AG04450 (cell line): ENCODE measurements around the gene KRT15. TPM values are rescaled to one million over a fixed set of nuclear protein-coding genes. Genes with fewer than 3 reads are reported as not detected.

Experiments
- CTCF ChIA-PET: fragments of 300-600, 350-600 bp; formaldehyde crosslinking; extraction: SDS; loops from one replicate; lab custom pipeline; 2022; ENCODE audit warnings: antibody characterized with exemption, inconsistent platforms; lab: Charles Lee
- POLR2A ChIA-PET: fragments of 350-600 bp; formaldehyde crosslinking; extraction: SDS; loops from one replicate; lab custom pipeline; 2021; ENCODE audit warnings: antibody characterized with exemption, inconsistent platforms; lab: Yijun Ruan, JAX
- DNase-seq: peaks from one replicate; pipeline ENCODE4 v3.0.0-alpha.2; 2011; ENCODE audit warnings: low read depth, low spot score
- H3K27ac ChIP-seq: one replicate; pipeline ENCODE4 v1.5.1; 2012; ENCODE audit warnings: low read depth, low read length, control low read depth
- H3K27me3 ChIP-seq: one replicate; pipeline ENCODE4 v1.6.0; 2012; ENCODE audit warnings: low read length; ENCODE audit not compliant: control insufficient read depth, insufficient read depth
- H3K4me3 ChIP-seq: 2 replicates; pipeline ENCODE4 v1.5.1; 2011; ENCODE audit warnings: mild to moderate bottlenecking, low read depth, low read length, control low read depth
- H3K9me3 ChIP-seq: 2 replicates; pipeline ENCODE4 v1.5.1; 2012; ENCODE audit warnings: low read length; ENCODE audit not compliant: control insufficient read depth, insufficient read depth
- CTCF ChIP-seq: IDR thresholded peaks from 2 replicates; pipeline ENCODE4 v1.5.1; 2011; ENCODE audit warnings: low read depth, low read length, control low read depth, inconsistent platforms
- polyA plus RNA-seq: library from polyadenylated mRNA; depleted of rRNA; stranded (reverse); fragments of >200 nt; gene quantifications from 2 replicates; pipeline ENCODE4 v1.2.3, GENCODE V29; 2011

KRT15 gene
- polyA plus RNA-seq, 1 experiment, result 1.4 TPM

GRCh38 chr17:41534899-41535546, 16.3 kb upstream of the KRT15 start:
- ChIA-PET POLR2A (no interaction called here), CTCF (interaction anchor here (1.7 to 1.9 kb wide), 2 partner anchors 14 to 114 kb away, joined by 6 to 19 read pairs; no protein-coding TSS in a partner anchor)
- H3K9me3 ChIP-seq, result no peaks in the 10 kb centered on the region; the same call in 1 of the 2 replicates
- no peaks in the 10 kb centered on the region for H3K27me3 ChIP-seq
- no peak overlapping the region for H3K4me3 ChIP-seq
- H3K27ac ChIP-seq, result no peak overlapping the region
- DNase-seq, result no peak
- TF ChIP-seq CTCF, result no peak

GRCh38 chr17:41533613-41534012, 14.9 kb upstream of the KRT15 start:
- Histone ChIP-seq H3K27me3 (no peaks in the 10 kb centered on the region), H3K27ac (no peak overlapping the region), H3K4me3 (no peak overlapping the region), H3K9me3 (no peaks in the 10 kb centered on the region; the same call in 1 of the 2 replicates)
- no peak for DNase-seq
- POLR2A ChIA-PET, result no interaction called here
- TF ChIP-seq CTCF, result no peak
- CTCF ChIA-PET, result interaction anchor here (0.6 to 2.1 kb wide), 3 partner anchors 15 to 115 kb away, joined by 3 to 22 read pairs (median 7); no protein-coding TSS in a partner anchor

GRCh38 chr17:41532947-41533570, 14.4 kb upstream of the KRT15 start:
- POLR2A ChIA-PET, result no interaction called here
- no peaks in the 10 kb centered on the region; the same call in 1 of the 2 replicates for H3K9me3 ChIP-seq
- CTCF ChIA-PET, result interaction anchor here (0.6 to 2.1 kb wide), 3 partner anchors 16 to 116 kb away, joined by 3 to 22 read pairs (median 7); no protein-coding TSS in a partner anchor

GRCh38 chr17:41531993-41532392, 13.3 kb upstream of the KRT15 start:
- ChIA-PET CTCF (interaction anchor here (2.1 kb wide), 2 partner anchors 17 to 117 kb away, joined by 7 to 22 read pairs; no protein-coding TSS in a partner anchor), POLR2A (no interaction called here)
- DNase-seq, result no peak
- Histone ChIP-seq H3K27me3 (no peaks in the 10 kb centered on the region), H3K4me3 (no peak overlapping the region), H3K27ac (no peak overlapping the region), H3K9me3 (no peaks in the 10 kb centered on the region; the same call in 1 of the 2 replicates)
- TF ChIP-seq CTCF, result no peak

More at GRCh38 chr17:41532947-41533570, 14.4 kb upstream of the KRT15 start:
- Histone ChIP-seq H3K27me3 (no peaks in the 10 kb centered on the region), H3K4me3 (no peak overlapping the region), H3K27ac (no peak overlapping the region)
- TF ChIP-seq CTCF, result no peak
- no peak for DNase-seq
